Fibroblast of skin of left quadriceps (primary cell): ENCODE data around the gene DYSF.
"Not testable (repeated sequence)": the region's sequence is repeated elsewhere in the genome, so short reads cannot be mapped to it uniquely, and the experiment has no call there.

Source experiments
- DNase-seq, 2 experiments: peaks; one replicate each; pipeline ENCODE4 v3.0.0-alpha.2; 2013; ENCODE audit warnings: low read depth in 2 of 2

DYSF gene

DNA sequence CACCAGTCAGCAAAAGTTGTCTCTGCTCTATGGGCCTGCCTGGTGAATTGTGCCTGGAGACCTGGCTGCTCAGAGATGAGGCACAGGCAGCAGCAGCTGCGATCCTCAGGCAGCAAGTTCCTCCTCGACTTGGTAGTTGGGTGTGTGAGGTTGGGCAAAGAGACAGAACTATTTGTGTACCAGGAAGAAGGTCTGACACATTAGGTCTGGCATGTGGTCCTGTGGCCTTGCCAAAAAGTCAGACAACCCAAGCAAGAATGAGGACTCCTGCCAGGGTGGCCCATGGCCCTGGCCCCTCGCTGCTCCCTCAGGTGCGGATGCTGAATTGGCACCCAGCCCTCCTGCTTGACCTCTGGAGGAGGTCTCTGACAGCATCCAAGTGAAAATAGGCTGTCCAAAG, 192.7 kb downstream of the DYSF start:
- DNase-seq: no peak

DNA sequence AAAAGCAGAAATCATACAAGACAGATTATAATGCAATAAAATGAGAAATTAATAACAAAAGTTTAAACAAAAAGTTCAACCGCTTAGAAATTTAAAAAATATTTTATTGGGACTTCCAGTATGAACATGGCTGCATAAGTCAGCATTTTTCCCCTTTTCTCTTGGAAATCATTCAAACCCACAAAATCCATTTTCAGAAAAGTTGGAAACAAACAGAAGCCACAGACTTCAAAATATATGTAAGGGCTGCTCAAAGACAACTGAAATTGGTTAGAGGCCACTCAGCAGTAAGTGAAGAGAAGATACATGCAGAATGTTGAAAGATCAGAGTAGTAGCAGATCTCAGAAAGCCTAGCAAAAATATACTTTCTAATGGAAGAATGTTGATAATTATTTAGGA, 194.0 kb downstream of the DYSF start:
- peak; percentile 18 to 21 for DNase-seq

DNA sequence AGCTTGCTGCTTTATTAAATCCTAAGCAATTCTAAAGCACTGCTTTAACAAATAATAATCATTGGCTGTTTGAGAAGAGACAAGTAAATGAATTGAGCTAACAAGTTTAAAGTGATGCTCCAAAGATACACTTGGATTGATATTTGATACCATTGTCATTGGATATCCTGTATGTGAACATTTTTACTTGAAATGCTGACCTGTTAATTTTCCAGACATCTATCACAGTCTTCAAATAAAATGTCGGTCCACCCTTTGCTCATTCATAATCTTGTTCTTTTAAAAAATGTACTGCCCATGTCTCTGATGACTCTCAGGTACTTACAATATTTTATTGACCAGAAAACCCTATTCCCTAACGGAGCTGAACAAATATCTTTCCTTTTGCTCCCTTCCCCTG, 202.1 kb downstream of the DYSF start:
- DNase-seq: no peak

DNA sequence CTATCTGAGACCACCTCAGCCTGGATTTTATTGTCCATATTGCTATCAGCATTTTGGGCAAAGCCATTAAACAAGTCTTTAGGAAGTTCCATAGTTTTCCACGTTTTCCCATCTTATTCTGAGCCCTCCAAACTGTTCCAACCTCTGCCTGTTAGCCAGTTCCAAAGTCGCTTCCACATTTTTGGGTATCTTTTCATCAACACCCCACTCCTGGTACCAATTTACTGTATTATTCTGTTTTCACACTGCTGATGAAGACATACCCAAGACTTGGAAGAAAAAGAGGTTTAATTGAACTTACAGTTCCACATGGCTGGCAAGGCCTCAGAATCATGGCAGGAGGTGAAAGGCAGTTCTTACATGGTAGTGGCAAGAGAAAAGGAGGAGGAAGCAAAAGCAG, 204.9 kb downstream of the DYSF start:
- not testable (repeated sequence) for DNase-seq

DNA sequence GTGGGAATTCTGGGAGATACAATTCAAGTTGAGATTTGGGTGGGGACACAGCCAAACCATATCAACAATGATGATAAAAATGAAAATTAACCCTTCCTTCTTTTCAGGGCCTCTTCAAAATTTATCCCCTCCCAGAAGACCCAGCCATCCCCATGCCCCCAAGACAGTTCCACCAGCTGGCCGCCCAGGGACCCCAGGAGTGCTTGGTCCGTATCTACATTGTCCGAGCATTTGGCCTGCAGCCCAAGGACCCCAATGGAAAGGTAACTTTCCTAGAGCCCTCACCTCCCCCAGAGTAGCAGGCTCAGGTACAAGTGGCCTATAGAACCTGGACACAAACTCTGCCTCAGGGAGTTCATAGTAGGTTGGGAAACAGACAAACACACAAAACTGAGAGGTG, 205.4 kb downstream of the DYSF start:
- no peak for DNase-seq

DNA sequence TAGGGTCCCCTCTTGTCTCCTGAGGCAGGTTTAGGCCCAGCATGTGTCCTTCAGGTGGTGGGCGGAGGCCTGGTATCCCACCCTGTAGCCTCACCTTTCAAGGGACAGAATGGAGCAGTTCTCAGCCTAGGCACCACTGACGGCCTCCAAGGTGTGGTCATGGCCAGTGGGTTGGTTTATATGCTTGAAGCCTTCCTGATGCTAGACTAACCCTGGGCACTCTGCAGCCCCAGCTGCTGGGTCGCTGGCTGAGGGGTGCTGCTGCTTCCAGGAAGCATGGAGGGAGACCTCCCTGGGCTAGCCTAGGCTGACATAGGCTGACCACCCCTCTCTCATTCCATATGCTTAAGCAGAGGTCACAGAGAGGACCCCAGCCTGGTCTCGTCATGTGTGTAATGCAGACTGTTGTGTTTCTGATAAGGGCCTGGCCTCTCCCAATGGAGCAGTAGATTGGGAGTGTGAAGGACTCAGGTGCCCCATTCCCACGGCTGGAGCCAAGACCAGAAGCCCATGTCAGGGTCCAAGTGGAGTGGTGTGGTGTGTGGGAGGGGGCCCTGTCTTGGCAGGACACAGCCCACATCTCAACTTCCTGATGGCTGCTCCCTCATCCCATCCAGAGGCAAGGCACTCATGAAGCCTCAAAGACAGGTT, 206.6 kb downstream of the DYSF start:
- no peak for DNase-seq

DNA sequence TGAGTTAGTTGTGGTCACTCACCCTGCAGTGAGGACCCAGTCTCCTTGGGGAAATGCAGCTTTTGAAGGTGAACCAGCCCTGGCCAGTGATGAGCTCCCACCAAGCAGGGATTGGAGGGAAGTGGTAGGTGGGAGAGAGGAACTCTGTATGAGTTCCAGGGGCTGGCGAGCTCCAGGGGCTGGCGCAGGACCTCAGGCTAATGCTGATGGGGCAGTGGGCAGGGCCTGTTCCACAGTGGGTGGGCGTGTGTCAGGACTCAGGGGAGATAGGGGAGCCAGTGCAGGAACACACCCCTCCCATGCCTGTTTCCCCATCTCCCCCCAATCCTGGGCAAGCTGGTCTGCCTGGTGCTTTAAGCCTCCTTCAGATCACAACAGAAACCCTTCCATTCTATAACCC, 208.4 kb downstream of the DYSF start:
- DNase-seq: no peak

DNA sequence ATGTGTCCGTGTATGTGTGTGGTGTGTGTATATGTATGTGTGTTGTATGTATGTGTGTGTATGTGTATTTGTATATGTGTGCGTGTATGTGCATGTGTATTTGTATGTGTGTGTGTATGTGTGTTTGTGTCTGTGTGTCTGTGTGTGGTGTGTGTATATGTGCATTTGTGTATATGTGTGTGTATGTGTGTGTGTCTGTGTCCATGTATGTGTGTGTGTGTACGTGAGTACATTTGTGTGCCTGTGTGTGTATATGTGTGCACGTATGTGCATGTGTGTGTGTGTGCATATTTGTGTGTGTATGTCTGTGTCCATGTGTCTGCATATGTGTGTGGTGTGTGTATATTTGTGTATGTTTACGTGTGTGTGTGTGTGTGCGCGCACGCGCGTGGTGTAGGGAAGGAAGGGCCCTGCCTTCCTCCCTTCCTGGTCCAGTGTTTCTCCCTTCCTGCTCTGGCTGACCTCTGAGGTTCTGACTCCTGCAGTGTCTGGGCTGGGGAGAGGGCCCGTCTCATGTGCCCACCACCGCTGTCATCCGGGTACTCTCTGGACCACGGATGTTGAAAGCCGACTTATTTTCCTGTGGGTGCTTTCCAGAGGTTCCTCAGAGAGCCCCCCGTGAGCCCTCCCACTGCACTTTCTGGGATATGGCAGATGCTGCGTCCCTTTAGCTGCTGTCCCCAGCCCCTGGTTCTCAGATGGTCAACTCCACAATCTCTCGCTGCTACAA, 209.5 kb downstream of the DYSF start:
- no peak for DNase-seq

DNA sequence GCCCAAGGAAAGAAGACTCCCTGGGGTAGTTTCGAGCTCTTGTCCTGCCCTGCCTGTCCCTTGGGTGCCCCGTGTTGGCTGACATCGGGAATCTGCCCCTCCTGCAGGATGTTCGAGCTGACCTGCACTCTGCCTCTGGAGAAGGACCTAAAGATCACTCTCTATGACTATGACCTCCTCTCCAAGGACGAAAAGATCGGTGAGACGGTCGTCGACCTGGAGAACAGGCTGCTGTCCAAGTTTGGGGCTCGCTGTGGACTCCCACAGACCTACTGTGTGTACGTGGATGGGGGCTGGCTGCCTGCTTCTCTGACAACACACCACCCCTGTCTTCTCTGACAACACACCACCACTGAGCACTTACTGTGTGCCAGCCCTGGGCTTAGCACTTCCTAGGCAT, 210.8 kb downstream of the DYSF start:
- no peak for DNase-seq

DNA sequence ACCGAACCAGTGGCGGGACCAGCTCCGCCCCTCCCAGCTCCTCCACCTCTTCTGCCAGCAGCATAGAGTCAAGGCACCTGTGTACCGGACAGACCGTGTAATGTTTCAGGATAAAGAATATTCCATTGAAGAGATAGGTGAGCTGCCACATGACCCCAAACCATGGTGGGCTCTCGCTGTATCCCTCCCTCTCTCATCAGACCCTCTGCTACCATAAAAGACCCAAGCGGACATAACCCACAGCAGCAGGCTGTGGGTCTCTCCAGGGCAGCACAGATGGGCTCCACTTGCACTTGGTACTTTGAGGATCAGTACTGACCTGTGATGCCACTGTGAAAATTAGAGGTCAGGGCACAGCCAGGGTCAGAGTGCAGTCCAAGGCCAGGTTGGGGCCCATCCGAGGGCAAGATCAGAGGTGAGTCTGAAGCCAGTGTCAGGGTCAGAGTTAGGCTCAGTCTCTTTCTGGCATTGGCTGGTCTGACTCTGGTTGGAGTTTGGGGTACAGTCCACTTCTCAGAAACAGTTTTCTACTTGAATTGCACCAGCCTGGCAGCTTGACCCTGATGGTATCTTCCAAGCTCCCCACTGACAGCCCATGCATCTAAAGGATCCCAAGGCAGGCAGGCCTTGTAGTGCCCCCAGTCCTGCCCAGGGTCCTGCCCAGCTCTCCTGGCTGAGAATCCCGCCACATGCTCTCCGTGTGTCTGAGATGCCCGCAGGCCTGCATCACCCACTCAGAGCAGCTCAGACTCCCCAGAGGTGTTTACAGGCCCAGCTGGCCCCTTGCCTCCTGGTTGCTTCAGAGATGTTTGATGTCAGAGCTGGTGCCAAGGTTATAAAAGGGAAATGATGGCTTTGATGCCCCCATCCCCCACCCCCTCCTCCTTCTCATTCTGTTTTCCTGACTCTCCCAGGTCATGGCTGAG, 212.1 kb downstream of the DYSF start:
- no peak for DNase-seq

DNA sequence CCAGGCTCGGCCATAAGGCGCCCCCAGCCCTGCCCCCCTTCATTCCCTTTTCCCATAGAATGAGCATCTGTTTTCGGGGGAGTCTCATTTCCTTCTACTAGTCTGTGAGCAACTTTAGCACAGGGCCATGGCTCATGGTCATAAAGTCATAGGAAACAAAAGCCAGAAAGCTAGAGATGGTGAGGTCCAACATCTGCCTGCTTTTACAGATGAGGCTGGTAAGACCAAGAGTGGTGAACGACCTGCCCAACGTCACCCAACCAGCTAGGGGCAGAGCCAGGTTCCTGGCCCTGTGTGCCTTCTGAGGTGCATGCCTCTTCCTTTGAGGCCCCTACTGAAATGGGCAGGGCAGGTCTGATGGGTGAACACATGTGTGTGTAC, 212.7 kb downstream of the DYSF start:
- DNase-seq: no peak

DNA sequence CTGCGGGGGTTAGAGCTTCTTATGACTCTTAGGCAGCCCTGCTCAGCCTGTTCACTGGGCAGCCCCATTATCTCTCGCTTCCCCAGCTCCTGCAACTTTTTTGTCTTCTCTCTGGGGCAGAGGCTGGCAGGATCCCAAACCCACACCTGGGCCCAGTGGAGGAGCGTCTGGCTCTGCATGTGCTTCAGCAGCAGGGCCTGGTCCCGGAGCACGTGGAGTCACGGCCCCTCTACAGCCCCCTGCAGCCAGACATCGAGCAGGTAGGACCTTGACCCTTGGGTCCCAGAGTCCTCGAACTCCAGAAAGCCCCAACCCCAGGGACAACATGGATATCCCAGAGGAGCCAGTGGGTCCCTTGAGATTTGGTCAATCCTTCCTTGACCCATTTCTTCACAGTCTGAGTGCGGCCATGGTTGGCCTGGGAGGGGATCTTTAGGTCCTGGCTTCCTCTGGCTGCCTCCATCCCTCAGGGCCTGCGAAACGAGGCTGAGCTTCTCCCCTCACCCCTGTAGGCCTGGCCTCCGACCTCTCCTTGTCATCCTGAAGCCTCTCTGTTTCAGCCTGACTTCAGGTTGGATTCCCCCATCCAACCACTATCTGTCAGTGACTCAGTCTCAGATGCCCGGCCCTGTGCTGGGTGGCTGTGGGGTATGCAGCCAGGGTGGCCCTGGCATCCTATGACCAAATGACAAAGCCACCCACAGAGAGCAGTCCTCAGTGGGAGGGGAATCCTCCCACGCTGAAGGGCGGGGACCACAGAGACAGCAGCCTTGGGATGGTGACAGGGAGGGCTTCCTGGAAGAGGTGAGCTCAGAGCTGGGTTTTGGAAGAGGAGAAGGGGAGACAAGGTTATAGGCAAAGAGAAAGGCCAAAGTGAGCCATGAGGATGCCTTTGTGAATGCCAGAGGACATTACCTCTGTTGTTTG, 214.2 kb downstream of the DYSF start:
- no peak for DNase-seq

DNA sequence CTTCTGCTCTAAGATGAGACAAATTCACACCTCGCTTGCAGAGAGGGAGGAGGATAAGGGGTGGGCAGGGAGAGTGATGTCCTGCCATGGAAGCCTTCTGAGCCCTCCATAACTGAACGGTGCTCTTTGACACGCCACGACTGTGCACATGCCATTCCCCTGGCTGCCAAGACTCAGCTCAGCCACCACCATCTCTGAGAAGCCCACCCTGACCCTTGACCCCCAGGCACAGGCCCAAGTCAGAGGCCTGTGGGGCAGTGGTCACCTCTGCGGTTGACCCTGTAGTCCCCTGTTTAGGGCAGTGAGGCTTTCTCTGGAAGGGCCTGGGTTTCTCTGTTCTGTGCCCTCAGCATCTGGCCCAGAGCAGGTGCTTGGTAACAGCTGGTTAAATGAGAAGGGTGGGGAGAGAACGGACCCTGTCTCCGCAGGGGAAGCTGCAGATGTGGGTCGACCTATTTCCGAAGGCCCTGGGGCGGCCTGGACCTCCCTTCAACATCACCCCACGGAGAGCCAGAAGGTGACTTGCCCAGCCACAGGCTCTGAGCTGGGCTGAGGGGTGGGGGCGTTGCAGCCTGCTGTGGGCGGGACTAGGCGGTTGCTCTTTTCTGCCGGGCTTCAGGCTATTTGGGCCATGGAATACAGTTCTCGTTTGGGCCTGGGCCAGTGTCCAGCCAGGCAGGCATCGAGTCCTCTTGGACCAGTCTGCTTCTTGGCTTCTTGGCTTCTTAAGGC, 215.1 kb downstream of the DYSF start:
- no peak for DNase-seq

DNA sequence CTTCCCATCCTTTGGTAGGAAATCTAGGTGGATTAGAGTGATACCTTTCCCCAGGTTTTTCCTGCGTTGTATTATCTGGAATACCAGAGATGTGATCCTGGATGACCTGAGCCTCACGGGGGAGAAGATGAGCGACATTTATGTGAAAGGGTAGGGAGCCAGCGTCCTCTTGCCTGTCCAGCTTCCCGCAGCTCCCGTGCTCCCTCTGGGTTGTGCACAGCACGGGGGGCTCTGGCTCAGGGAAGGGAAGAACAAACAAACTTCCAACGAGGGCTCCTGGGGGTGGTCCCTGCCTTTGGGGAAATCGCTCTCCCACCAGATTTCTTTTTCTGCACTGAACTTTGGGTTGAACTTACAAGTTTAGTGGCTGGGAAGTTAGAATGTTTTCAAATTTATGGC, 215.7 kb downstream of the DYSF start:
- no peak for DNase-seq

DNA sequence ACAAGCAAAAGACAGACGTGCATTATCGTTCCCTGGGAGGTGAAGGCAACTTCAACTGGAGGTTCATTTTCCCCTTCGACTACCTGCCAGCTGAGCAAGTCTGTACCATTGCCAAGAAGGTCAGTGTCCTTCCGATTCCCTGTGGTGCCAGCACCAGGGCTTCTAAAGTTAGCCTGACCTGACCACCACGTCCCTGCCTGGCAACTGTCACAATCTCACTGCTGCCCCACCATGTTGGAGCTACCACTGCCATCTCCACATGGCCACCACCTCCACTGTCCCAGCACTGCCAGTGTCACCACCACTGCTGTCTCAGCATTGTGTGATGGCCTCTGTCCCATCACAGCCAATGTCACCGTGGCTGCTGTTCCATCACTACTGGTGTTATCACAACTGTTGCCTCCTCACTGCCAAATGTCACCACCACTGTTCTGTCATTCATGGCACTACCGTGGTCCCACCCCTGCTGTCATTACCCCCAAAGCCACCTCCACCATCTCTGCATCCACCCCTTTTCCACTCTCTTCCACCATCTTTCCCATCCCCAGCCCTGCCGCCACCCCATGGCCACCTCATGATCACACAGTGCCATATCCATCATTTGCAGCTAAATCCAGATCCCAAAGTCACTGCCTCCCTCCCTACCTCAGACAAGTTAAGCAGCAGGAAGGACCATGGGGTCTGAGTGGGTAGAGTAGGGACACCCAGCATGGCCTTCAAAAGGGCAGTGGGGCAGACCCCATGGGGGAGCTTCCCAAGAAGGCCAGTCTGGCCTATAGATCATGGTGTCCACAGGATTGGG, 216.5 kb downstream of the DYSF start:
- DNase-seq: no peak

DNA sequence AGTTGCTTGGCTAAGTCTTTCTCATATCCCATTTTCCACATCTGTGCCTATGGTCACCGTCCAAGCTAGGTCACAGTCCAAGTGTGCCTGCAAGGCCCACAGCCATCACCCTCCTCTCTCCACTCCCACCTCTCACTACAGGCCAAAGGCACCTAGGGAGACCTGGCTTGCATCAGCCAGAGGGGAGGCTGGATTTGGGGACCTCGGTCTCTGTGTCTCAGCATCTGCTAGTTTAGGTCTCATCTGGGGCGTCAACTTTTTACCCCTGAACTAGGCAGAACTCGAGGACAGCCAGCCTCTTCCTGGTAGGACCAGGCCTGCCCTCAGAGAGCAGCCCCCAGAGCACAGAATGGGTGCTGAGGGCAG, 217.1 kb downstream of the DYSF start:
- no peak for DNase-seq

DNA sequence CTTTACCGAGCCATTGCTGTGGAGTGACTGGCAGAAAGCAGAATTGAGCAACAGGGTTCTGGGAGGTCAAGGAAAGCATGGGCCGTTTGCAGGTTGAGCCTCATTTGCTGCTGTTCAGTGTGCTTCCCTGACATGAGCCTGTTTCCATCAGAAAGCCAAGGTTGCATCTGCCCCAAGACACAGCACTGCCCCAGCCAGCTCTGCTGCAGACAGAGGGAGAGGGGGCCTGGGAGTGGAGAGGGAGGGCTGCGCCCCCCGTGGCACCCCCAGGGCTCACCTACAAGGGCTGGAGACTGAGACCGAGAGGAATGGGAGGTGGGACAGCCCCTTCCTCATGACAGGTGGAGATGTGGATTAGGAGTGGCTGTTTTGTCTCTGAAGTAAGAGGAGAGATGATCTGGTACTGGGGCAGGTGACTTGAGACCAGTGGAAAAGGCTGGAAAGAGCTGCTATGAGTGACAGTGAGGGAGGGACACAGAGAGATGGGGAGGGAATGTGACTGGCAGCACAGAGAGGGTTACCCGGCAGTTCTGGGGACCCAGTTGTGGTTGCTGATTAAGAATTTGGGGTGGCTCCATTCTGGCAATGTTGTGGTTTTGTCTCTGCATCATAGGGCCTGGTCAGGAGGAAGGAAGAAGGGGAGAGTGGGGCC, 218.0 kb downstream of the DYSF start:
- DNase-seq: no peak

DNA sequence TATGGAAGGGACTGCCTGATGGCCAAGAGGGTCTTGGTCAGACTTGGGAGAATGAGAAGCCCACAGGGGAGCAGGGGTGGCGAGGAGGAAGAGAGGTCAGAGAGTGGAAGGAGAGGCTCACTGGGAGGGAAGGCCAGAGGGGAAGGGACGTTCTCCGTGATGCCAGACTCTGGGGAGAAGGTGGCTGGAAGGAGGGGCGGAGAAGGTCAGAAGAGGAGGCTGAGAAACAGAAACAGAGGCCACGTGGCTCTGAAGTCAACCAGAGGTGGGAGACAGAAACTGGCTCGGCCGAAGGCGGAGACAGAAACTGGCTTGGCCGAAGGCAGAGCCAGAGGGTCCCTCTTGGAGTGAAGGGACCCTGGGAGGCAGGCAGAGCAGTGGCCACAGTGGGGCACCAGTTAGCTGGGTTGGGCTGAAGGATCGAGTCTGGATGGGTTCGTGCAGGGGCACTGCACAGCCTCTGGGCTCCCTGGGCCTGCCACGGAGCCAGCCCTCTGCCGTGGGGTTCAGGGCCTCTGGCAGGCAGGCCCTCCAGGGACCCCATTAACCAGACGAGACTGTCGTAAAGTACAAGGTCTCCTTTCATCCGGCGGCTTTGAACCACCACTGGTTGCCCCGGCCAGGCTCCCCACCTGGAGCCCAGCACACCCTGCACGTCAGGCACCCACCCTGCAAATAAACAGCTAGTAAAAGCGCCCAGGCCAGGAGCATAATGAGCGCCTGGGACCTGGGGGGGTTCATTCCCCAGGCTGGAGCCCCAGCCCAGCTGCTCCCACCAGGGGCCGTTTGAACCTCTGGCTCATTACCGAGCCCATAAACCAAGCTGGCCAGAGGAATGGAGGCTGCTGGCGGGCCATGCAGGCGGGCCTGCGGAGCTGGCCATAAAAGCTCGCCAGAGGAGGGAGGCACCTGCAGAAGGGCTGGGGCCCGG, 218.8 kb downstream of the DYSF start:
- no peak for DNase-seq
